Frontal cortex (tissue), 4 donors: Measurements from ENCODE around the gene SLX1B. TPM values are rescaled to one million over a fixed set of nuclear protein-coding genes. Genes with fewer than 3 reads are reported as not detected.
A peak's percentile ranks its signal among the peaks of the same experiment; 100 is the strongest.
"Not testable (repeated sequence)": the region's sequence is repeated elsewhere in the genome, so short reads cannot be mapped to it uniquely, and the experiment has no call there.

Experiments used
- DNase-seq, 2 donors: peaks; one replicate each; pipeline ENCODE4 v3.0.0; 2012; ENCODE audit warnings: low spot score in 2 of 2
- FAIRE-seq: peaks from 2 replicates; lab custom pipeline; 2012; peaks lifted over from hg19 to GRCh38; lab: Jason Lieb, UNC
- total RNA-seq: library from RNA; depleted of rRNA; stranded (reverse); fragments of >200 nt; gene quantifications from one replicate; pipeline ENCODE4 v1.2.3, GENCODE V29; 2014
- donor health status: control.
- donor health status: control.
- donor health status: control.

The SLX1B gene
- total RNA-seq: 6.1 TPM

DNA sequence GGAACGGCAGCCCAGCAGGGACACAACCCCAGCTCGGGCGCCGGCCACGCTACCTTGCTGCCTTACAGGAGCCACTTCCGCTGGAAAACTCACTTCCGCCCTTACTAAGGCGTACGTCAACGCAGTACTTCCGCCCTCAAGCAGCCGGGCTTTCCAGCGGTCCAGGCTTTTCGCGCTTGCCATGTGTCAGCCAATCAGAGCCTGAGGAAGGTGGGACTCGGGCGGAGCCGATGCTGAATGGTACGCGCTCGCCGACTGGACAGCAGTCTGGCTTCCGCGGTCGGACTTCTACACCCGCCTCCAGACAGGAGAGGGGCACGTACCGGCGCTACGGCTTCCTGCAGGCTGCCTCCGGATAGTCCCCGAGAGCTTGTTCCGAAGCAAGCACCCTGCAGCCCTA is at the start of gene SLX1B, which contains the start of gene BOLA2:
SLX1B (plus strand) TSS at position 265 of the 400 bp plus-strand sequence.
BOLA2 (minus strand) TSS at position 83 of the 400 bp plus-strand sequence. CDS start 98 bp downstream, outside the sequence.
- FAIRE-seq: peak; percentile 89
- not testable (repeated sequence) for DNase-seq

DNA sequence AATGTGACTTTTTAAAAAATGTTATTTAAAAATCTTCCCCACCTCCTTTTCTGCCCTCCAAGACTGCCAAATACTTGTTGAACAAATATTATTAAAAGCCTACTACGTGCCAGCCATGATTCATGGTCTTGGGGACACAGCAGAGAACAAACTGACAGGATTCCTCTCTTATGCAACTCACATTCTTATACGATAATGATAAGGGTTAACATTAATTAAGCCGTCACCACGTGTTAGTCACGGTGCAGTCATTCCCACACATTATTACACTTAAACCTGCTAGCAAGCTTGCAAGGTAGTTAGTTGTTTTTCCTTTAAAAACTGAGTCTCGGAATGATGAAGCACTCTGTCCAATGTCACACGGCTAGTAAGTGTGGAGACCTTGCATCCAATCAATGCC is 49.1 kb upstream of the SLX1B start:
- FAIRE-seq, DNase-seq: not testable (repeated sequence)

- DNase-seq, FAIRE-seq: not testable (repeated sequence)
These were observed 30.7 kb upstream of the SLX1B start for GRCh38 chr16:29423587-29423986.

- not testable (repeated sequence) for FAIRE-seq, DNase-seq
These were observed 28.9 kb upstream of the SLX1B start for GRCh38 chr16:29425390-29425789.

DNA sequence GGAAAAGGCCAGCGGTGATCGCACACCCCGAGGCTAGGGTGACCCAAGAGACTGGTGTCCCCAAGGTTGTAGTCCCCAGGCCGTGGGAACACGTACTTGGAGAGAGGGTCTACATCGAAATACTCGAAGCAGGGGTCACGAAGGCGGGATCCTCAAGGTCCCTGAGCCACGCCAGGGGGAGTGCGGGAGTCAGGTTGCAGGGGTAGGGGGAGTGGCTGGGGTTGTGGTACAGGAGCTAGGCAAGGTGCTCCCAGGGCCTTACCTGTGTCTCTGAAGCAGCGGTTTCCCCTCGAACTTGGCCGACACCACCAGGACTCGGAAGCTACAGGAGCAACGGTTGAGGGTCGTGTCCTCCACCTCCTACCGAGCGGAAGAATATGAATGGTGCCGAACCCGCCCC is 579 bp upstream of the SLX1B start:
- not testable (repeated sequence) for FAIRE-seq, DNase-seq

DNA sequence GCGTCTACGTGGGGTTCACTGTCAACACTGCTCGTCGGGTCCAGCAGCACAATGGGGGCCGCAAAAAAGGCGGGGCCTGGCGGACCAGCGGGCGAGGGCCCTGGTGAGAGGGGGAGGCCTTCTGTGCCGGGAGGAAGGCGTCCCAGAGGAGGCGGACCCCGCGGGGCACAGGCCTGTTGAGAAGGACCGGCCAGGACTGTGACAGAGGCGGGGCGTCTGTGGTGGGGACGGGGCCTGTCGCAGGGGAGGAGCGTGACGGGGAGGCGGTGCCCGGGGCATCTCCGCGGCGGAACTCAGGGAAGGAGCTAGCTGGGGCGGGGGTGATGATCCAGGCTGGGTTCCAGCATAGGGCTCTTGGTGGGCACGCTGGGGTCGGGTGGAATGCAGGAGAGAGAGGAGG is 495 bp downstream of the SLX1B start:
- not testable (repeated sequence) for FAIRE-seq, DNase-seq

DNA sequence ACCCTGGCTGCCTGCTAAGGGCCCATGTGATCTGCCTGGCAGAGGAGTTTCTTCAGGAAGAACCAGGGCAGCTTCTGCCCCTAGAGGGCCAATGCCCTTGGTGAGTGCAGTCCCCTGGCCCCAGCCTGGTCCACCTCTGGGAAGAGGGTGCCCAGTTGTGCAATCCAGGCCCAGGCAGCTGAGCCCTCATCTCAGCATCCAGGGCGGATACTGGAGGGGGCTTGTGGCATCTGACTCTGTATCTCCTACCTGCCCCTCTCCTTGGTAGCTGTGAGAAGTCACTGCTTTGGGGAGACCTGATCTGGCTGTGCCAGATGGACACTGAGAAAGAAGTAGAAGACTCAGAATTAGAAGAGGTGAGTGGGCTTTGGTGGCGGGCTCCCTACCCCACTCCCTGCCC is 3.3 kb downstream of the SLX1B start:
- DNase-seq, FAIRE-seq: not testable (repeated sequence)

GRCh38 chr16:29459706-29460646 is 5.6 kb downstream of the SLX1B start, which contains the start of gene SULT1A4:
Gene SULT1A4 (plus strand): TSS chr16:29459913. CDS start chr16:29461386, 1,473 bp downstream.
- not testable (repeated sequence) for FAIRE-seq, DNase-seq

GRCh38 chr16:29460647-29461030 is 6.3 kb downstream of the SLX1B start:
- not testable (repeated sequence) for DNase-seq, FAIRE-seq

DNA sequence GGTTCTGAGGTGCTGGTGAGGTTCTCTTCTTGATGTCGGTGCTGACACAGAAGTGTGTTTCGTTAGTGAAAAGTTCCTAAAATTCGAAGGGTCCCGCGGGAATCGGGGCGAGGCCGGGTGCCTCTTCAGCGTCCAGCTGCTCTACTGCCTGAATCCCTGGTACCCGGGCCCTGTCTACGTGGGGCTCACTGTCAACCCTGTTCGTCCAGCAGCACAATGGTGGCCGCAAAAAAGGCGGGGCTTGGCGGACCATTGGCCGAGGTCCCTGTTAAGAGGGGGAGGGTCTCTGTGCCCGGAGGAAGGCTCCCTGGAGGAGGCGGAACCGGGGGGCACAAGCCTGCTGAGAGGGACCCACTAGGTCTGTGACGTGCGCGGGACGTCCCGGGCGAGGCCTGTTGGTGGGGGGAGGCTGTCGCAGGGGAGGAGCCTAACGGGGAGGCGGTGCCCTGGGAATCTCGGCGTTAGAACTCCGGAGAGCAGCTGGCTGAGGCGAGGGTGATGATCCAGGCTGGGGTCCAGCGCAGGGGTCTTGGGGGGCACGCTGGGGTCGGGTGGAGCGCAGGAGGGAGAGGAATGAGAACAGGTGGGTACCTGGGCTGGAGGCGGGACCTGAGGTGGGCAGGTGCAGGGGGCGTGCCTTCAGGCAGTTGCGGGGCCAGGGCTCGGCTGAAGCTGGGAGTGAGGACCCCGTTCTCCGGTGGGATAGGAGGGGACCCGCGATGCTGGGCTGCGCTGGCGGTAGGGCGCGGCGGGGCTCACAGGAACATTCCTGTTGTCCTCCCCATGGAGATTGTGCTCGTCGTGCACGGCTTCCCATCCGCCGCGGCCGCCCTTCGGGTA is 11.9 kb downstream of the SLX1B start:
- not testable (repeated sequence) for FAIRE-seq, DNase-seq

- FAIRE-seq: not testable (repeated sequence)
These were observed 12.6 kb downstream of the SLX1B start for GRCh38 chr16:29466904-29467303.

DNA sequence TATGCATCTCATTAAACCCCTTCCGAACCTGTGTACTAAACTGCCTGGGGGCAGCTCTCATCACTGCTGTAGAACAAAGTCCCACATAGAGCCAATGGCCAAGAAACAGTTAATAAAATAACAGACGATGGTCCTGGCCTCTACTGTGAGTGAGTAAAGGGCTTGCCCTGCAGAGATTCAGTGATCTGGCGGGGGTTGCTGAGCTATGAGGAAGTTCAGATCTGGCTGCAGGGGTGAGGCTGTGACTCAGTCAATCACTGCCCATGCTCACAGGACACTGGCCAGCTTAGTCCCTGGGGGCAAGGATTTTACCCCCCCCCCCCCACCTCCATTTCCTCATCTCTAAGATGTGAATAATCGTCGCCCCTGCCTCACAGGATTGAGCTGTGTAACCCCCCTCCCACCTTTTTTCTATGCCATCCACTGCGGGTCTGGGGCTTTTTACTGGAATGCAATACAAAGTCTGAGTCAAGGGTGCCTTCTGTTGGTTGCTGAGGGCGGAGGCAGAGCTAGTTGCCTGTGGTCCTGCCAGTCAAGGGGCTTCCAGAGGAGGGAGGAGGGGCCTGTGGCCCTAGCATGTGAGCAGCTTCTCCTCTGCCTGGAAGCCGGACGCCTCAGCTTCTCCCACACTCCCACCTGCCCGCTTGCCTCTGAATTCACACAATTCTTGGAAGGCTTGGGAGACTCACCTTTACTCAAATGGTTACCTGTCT is 13.5 kb downstream of the SLX1B start:
- DNase-seq, FAIRE-seq: not testable (repeated sequence)

More at GRCh38 chr16:29466904-29467303, 12.6 kb downstream of the SLX1B start:
- not testable (repeated sequence) for DNase-seq

DNA sequence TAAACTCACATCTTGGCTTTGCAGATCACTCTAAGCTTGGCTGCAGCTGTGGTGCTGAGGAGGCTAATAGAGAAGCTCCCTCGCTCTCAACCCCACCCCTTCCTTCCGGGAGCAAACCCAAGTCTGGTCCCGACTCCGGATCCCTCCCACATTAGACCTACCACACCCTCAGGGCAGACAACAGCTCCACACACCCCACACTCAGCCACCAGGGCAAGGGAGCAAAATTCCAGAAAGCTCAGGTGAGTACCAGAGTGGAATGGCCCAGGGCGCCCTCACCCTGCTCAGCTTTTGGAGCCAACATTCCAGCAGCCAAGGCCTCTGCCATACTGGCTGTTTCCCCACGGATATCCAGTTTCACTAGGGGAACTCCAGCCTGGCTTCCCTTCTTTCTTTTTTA is 15.3 kb downstream of the SLX1B start:
- not testable (repeated sequence) for DNase-seq, FAIRE-seq

DNA sequence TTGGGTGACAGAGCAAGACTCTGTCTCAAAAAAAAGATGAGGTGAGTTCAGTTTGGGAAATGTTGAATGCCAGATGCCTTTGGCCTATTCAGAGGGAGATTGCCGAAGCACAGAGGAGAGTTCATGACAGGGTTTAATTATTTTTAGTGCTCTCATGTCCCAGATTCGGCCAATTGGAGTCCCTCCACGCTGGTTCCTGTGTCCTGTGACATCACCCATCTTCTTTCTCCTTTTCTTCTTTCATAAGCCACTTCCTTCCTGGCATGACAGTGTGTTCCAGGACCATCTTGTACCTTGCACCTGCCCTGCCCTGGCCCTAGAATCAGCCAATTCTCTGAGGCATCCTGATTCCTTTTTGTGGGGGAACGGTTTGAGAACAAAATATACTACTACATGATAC is 17.7 kb downstream of the SLX1B start:
- FAIRE-seq: not testable (repeated sequence)

GRCh38 chr16:29482276-29482675 is 27.9 kb downstream of the SLX1B start:
- not testable (repeated sequence) for FAIRE-seq, DNase-seq

More for the DNA sequence above, 17.7 kb downstream of the SLX1B start:
- DNase-seq: not testable (repeated sequence)

DNA sequence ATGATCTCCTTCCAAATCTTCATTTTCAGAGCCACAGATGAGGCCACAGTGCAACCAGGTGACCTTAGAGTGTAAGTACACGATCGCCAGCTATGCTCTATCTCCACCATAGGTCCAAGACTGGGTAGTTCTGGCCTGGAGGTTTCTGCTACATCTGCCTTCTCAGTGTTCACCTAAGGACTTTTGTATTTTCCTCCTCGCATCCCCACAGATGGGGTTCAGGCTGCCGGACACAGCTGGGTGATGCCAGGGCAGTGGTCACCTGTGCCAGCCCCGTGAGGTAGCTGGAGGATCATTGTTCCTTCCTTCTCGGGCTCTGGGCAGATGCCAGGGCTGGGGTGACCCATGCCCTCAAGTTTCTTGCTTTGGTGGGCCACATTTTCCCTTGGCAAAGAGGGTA is 52.0 kb downstream of the SLX1B start, which contains the start of gene NPIPB12:
NPIPB12 (minus strand) TSS at position 101 of the 400 bp plus-strand sequence.
- not testable (repeated sequence) for DNase-seq, FAIRE-seq
